Esophagus squamous epithelium (tissue), 5 donors: ENCODE measurements around the gene ZNF322. TPM values are rescaled to one million over a fixed set of nuclear protein-coding genes. Genes with fewer than 3 reads are reported as not detected.

Source experiments
- DNase-seq: peaks from one replicate; lab custom pipeline; 2025; lab: John Stamatoyannopoulos, UW
- H3K27ac ChIP-seq, 4 donors: fragments of 200-600 bp; sonication (generic); one replicate each; pipeline ENCODE4 v1.5.1; 2016 to 2019; ENCODE audit warnings: mild to moderate bottlenecking in 1 of 4
- H3K27me3 ChIP-seq, 4 donors: fragments of 200-600 bp; sonication (generic); 1 replicate in 3 of 4; 2 replicates in 1 of 4; pipeline versions ENCODE4 v1.5.1 to v1.6.0; 2017 to 2021; ENCODE audit warnings: antibody characterized with exemption in 1 of 4
- H3K36me3 ChIP-seq, 3 donors: fragments of 200-600 bp; sonication (generic); one replicate each; pipeline ENCODE4 v1.5.1; 2016 to 2019
- H3K4me1 ChIP-seq, 3 donors: fragments of 200-600 bp; sonication (generic); one replicate each; pipeline ENCODE4 v1.5.1; 2017 to 2019
- H3K4me3 ChIP-seq, 4 donors: fragments of 200-600 bp; sonication (generic); 1 replicate in 3 of 4; 2 replicates in 1 of 4; pipeline ENCODE4 v1.5.1; 2016 to 2019; ENCODE audit warnings: mild to moderate bottlenecking in 2 of 4, moderate library complexity in 1 of 4
- H3K9me3 ChIP-seq, 3 donors: fragments of 200-600 bp; sonication (generic); one replicate each; pipeline ENCODE4 v1.5.1; 2016 to 2019
- POLR2A ChIP-seq, 4 donors: fragments of 450-650 bp; IDR thresholded peaks; one replicate each; pipeline ENCODE4 v1.6.1; 2017; ENCODE audit warnings: antibody characterized with exemption in 4 of 4, mild to moderate bottlenecking in 4 of 4, moderate library complexity in 3 of 4
- WGBS, 2 donors: methylation state at CpG; one replicate each; pipeline ENCODE4 v1.1.5; 2018; 5-methylcytosine and 5-hydroxymethylcytosine counted together
- intact Hi-C: fragments of 100-400 bp; cut with DNase I; formaldehyde crosslinking; loops from one replicate; pipeline ENCODE4 v1.15.0; 2022
- total RNA-seq, 4 donors: library from RNA; depleted of rRNA; stranded (reverse); fragments of >200 nt; gene quantifications; one replicate each; pipeline ENCODE4 v1.1.0, GENCODE V29; 2016
- TF ChIP-seq, protein P1 (sequence below), 6 experiments: fragments of 450-650 bp in 4 of 6; fragments of 200-600 bp in 2 of 6; sonication (generic) in 2 of 6; IDR thresholded peaks; one replicate each; pipeline ENCODE4 v1.5.1; 2016 to 2019; ENCODE audit warnings: antibody characterized with exemption in 6 of 6, mild to moderate bottlenecking in 4 of 6, moderate library complexity in 4 of 6
- donor health status: DM: yes; HTN: yes; CAD: no.

Gene ZNF322
- total RNA-seq, 4 donors from 2014 or later: 3.8 to 11.3 (median 8.2) TPM

DNA sequence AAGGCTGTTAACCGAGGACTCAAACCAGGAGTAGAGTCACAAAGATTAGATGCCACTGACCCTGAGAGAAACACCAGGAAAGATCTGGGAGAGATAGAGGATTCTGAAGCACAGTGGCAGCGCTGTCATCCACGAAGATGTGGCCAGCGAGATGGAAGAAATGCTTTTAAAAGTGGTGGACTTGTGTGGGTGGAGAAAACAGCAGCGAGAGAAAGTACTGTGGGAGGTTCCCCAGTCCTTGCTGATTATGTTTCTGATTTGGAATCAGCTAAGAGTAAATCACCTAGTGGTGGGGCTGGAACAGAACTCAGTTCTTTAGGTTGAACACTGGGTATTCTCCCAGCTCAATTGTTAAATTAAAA lies 435 bp upstream of the ZNF322 start:
- Histone ChIP-seq H3K9me3 (no peaks in the 10 kb centered on the region), H3K4me3 (peak overlapping the region; percentile 45 to 73 (median 66)), H3K27ac (peak overlapping the region; percentile 83 to 88 (median 86)), H3K36me3 (peaks cover 0 to 21% (median 0%) of the 10 kb centered on the region in 3 donors), H3K27me3 (peaks cover 0 to 21% (median 0%) of the 10 kb centered on the region in 4 donors), H3K4me1 (peaks cover 0 to 38% (median 14%) of the 10 kb centered on the region in 3 donors)
- intact Hi-C loops: no loop called here
- TF ChIP-seq, protein P1, sequence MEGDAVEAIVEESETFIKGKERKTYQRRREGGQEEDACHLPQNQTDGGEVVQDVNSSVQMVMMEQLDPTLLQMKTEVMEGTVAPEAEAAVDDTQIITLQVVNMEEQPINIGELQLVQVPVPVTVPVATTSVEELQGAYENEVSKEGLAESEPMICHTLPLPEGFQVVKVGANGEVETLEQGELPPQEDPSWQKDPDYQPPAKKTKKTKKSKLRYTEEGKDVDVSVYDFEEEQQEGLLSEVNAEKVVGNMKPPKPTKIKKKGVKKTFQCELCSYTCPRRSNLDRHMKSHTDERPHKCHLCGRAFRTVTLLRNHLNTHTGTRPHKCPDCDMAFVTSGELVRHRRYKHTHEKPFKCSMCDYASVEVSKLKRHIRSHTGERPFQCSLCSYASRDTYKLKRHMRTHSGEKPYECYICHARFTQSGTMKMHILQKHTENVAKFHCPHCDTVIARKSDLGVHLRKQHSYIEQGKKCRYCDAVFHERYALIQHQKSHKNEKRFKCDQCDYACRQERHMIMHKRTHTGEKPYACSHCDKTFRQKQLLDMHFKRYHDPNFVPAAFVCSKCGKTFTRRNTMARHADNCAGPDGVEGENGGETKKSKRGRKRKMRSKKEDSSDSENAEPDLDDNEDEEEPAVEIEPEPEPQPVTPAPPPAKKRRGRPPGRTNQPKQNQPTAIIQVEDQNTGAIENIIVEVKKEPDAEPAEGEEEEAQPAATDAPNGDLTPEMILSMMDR (IDR thresholded peaks at IDR 0.05): peak in 1 of 6 experiments; percentile 35
- TF ChIP-seq POLR2A (IDR thresholded peaks at IDR 0.05): peak in 1 of 4 donors; percentile 7
- 0% methylated on average over 5 of the region's 5 CpGs for WGBS, 2 donors
- DNase-seq: no peak

DNA sequence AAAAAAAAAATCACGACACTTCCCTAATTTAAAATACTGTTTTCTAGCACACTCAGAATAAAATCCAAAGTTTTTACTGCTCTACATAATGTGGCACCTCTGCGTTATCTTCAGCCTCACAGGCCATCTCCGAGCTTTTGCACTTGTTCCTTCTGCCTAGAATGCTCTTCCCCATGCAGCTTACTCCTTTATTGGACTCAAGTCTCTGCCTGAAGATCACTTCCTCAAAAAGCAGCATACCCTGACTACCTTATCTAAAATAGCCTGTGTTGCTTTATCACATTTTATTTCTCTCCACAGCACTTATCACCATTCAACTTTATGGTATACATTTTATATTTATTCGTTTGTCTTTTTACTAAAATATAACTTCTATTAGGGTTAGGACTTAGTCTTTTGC lies 2.3 kb downstream of the ZNF322 start:
- H3K27ac ChIP-seq: no peak overlapping the region
- no peaks in the 10 kb centered on the region for H3K27me3 ChIP-seq
- WGBS, 2 donors: 92 to 93% methylated on average over 4 of the region's 4 CpGs
- peaks cover 0 to 38% (median 14%) of the 10 kb centered on the region in 3 donors for H3K4me1 ChIP-seq
- TF ChIP-seq, protein P1 (IDR thresholded peaks at IDR 0.05): no peak
- no peak for TF ChIP-seq POLR2A (IDR thresholded peaks at IDR 0.05)
- no peaks in the 10 kb centered on the region for H3K9me3 ChIP-seq
- peaks cover 0 to 44% (median 0%) of the 10 kb centered on the region in 3 donors for H3K36me3 ChIP-seq
- DNase-seq: no peak
- intact Hi-C loops: no loop called here
- H3K4me3 ChIP-seq: no peak overlapping the region

DNA sequence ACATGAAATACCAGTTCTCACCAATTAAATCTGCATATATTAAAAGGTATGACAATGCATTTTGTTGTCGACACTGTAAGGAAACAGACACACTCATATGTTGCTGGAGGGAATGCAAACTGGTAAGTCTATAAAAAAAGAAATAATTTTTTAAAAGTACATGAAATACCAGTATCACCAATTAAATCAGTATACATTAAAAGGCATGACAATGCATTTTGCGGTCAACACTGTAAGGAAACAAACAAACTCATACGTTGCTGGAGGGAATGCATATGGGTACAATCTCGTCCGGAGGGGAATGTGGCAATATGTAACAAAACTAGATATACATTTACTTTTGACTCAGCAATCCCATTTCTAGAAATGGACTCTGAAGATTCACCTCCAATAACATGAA lies 6.5 kb downstream of the ZNF322 start:
- 93 to 96% methylated on average over 5 of the region's 5 CpGs for WGBS, 2 donors

DNA sequence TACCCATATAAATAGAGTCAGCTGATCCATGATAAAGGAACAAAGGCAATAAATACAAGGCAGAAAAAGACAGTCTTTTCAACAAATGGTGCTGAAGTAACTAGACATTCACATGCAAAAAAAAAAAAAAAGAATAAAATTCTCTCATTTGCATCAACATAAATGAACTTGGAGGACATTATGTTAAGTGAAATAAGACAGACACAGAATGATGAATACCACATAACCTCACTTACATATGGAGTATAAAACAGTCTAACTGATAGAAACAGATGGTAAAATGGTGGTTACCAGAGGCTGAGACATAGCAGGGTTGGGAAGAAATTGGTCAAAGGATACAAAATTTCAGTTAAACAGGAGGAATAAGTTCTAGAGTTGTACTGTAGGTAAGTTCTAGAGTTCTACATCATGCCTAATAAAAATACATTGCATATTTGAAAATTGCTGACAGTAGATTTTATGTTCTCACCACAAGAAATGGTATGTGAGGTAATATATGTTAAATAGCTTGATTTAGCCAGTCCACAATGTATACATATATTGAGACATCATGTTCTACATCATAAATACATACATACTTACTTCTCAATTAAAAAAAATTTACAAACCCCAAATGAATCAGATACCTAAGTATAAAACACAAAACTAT lies 8.3 kb downstream of the ZNF322 start:
- no peak for DNase-seq
- Histone ChIP-seq H3K9me3 (peaks cover 0 to 5% (median 0%) of the 10 kb centered on the region in 3 donors), H3K36me3 (peaks cover 0 to 69% (median 0%) of the 10 kb centered on the region in 3 donors), H3K4me3 (no peak overlapping the region), H3K4me1 (peaks cover 0 to 5% (median 0%) of the 10 kb centered on the region in 3 donors), H3K27ac (no peak overlapping the region), H3K27me3 (no peaks in the 10 kb centered on the region)
- intact Hi-C loops: no loop called here
- TF ChIP-seq POLR2A (IDR thresholded peaks at IDR 0.05): no peak
- TF ChIP-seq, protein P1 (IDR thresholded peaks at IDR 0.05): no peak

More for the DNA sequence above, 6.5 kb downstream of the ZNF322 start:
- Histone ChIP-seq H3K4me3 (no peak overlapping the region), H3K9me3 (peaks cover 0 to 5% (median 0%) of the 10 kb centered on the region in 3 donors), H3K36me3 (peaks cover 0 to 78% (median 0%) of the 10 kb centered on the region in 3 donors), H3K27me3 (no peaks in the 10 kb centered on the region), H3K4me1 (peaks cover 0 to 22% (median 5%) of the 10 kb centered on the region in 3 donors), H3K27ac (no peak overlapping the region)
- TF ChIP-seq, protein P1 (IDR thresholded peaks at IDR 0.05): no peak
- no peak for TF ChIP-seq POLR2A (IDR thresholded peaks at IDR 0.05)
- DNase-seq: no peak
- intact Hi-C loops: no loop called here

DNA sequence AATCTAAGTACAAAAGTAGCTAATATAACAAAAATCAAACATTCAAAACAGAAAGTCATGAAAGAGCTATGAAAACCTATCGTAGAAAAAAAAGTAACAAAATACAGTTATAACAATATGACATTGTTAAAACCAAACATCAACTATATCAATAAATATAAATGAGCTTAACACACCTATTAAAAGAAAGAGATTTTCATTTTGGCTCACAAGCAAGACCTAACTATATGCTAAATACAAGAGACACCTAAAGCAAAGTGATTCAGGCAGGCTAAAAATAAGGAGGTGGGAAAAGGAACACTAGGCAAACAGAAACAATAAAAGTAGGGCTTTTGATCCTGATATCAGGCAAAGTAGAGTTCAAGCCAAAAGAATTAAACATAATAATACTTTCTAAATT lies 13.5 kb downstream of the ZNF322 start:
- H3K36me3 ChIP-seq: peaks cover 17 to 70% (median 21%) of the 10 kb centered on the region in 3 donors
- 94 to 100% methylated on average over 1 of the region's 1 CpG for WGBS, 2 donors
- TF ChIP-seq, protein P1 (IDR thresholded peaks at IDR 0.05): no peak
- TF ChIP-seq POLR2A (IDR thresholded peaks at IDR 0.05): no peak
- no peak overlapping the region for H3K27ac ChIP-seq
- intact Hi-C loops: no loop called here
- H3K27me3 ChIP-seq: no peaks in the 10 kb centered on the region
- DNase-seq: no peak
- H3K4me1 ChIP-seq: no peaks in the 10 kb centered on the region
- peaks cover 0 to 31% (median 5%) of the 10 kb centered on the region in 3 donors for H3K9me3 ChIP-seq
- H3K4me3 ChIP-seq: no peak overlapping the region
